GM18498 (cell line): ENCODE data around the gene LILRA6.
"Not testable (repeated sequence)": the region's sequence is repeated elsewhere in the genome, so short reads cannot be mapped to it uniquely, and the experiment has no call there.

Experiments used
- ATAC-seq: cut with Tn5 transposase; IDR thresholded peaks from one replicate; pipeline ENCODE4 v1.9.1; 2021; ENCODE audit warnings: mild to moderate bottlenecking, moderate library complexity; ENCODE audit not compliant: unreplicated experiment

The LILRA6 gene

DNA sequence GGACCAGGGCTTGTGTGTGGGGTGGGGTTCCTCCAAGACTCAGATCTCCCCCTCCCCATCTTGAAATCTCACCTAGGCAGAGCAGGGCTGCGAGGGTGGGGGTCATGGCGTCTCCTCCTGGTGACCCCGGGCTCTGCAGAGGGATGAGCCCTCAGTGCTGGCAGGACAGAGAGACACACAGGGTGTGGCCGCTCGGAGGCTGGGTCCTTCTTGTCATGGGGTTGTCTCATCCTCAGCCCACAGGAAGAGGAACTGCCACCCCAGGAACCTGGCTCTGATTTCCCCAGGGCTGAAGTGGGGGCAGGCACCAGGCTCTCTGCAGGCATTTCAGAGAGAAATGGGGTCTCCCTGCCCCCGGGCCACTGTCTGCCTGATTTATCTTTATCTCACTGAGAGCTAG is at the start of gene LILRA6:
LILRA6 (minus strand) TSS at position 145 of the 400 bp plus-strand sequence.
- ATAC-seq = not testable (repeated sequence)

DNA sequence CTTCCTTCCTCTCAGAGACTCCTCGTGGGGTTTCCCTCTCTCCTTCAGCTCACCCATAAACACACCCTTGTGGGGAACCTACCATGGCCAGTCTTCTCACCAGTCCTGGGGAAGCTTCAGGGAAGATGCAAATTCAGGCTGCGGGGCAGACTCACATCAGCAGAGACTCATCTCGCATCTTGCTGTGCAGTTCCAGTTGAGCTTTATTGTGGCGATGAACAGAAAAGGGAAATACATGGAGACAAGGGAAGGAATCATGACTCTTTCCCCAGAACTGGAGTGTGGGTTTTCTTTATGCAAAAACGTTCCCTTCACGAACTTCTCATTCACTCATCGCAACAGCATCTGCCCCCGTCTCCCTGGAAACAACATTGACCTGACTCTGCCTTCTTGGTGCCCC is 46.6 kb upstream of the LILRA6 start:
- ATAC-seq = not testable (repeated sequence)

DNA sequence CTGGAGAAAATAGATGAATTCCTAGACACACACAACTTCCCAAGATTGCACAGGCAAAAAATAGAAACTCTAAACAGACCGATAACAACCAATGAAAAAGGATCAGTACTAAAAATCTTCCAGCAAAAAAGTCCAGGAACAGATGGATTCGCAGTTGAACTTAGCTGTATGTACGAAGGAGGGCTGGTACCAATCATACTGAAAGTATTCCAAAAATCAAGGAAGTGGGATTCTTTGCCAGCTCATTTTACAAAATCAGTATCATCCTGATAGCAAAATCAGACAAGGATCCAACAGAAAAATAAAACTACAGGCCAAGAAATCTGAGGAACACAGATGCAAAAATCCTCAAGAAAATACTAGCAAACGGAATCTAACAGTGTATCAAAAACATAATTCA is 44.9 kb upstream of the LILRA6 start:
- ATAC-seq = no peak

DNA sequence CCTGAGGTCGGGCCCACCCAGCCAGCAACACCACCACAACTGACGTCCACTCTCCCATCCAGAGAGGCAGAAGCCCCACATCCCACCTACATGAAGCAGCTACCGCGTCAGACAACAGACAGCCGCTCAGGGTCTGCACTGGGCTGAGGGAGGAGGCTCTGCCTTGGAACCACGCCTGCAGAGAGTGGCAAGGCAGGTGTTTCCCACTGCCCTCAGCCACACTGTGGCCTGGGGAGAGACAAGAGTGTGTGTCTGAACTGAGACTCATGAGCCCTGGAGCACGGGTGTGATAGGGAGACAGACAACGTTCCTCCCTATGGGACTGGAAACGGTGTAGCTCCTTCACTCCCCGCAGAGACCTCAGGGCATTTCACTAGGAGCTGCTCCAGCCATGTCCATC is 43.7 kb upstream of the LILRA6 start:
- ATAC-seq = not testable (repeated sequence)

DNA sequence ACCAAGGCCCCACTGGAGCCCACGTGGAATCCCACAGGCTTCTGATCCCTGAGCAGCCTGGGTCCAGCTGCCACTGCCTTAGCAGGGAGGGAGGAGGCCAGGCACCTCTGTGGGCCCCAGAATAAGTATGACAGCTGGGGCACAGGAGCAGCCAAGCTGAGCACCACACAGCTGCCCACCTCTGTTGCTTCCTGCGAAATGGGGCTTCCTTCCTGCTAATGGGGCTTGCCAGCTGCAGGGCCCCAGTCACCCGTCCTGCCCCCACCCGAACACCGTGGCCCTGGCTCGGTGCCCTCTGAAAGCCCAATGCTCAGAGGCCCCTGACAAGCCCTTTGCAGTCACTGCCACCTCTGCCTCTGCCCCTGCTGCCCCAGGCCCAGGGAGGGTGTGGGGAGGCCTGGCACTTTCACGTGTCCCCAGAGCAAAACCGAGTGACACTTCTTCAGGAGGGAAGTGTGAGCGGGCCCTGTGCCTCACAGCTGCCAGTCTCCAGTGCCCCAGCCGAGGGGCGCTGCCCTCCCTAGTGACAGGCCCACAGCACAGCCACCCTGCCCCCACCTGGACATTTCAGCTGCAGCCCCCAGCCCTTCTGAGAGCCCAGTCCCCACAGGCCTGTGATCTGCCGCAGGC is 43.0 kb upstream of the LILRA6 start:
- ATAC-seq = not testable (repeated sequence)

DNA sequence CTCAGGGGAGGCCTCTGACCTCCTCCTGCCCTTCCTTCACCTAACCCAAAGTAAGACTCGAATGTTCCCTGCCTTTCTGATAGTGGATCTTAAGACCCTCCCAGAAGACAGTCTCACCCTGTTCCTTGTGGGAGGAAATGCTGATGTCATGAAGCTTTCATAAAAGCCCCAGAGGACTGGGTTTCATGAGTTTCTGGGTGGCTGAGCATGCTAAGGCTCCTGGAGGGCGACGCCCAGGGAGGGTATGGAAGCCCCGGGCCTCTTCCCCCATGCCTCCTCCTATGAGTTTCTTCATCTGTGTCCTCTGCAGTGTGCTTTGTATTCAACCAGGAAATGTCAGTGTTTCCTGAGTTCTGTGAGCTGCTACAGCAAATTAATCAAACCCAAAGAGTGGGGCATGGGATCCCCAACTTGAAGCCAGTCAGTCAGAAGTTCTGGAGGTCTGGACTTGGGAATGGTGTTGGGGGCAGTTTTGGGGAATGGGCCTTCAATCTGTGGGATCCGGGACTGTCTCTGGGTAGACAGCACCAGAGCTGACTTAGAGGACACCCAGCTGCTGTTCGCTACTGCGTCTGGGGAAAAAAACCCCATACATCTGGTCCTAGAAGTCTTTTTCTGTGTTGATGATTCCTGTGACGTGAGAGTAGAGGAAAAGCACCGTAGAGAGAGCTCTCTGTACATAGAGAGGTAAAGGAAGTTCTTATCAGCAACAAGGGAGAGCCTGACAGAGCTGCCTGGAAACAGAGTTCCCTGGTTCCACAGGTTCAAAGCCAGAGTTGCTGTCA is 40.3 kb upstream of the LILRA6 start:
- no peak for ATAC-seq

DNA sequence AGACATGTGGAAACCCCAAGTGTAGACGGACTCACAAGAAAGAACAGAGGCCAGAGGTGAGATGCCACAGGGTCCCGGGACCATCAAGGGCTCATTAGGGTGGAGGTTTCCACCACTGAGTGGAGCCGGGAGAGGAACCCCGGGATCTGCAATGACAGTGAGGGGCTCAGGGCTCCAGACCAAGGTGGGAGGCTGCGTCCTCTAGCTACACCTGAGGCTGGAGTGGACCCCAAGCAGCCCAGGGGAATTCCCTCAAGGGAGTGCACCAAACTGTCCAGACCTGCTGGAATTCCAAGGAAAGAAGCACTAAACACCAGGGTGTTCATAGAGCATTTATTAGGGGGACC is 39.1 kb upstream of the LILRA6 start:
- not testable (repeated sequence) for ATAC-seq

DNA sequence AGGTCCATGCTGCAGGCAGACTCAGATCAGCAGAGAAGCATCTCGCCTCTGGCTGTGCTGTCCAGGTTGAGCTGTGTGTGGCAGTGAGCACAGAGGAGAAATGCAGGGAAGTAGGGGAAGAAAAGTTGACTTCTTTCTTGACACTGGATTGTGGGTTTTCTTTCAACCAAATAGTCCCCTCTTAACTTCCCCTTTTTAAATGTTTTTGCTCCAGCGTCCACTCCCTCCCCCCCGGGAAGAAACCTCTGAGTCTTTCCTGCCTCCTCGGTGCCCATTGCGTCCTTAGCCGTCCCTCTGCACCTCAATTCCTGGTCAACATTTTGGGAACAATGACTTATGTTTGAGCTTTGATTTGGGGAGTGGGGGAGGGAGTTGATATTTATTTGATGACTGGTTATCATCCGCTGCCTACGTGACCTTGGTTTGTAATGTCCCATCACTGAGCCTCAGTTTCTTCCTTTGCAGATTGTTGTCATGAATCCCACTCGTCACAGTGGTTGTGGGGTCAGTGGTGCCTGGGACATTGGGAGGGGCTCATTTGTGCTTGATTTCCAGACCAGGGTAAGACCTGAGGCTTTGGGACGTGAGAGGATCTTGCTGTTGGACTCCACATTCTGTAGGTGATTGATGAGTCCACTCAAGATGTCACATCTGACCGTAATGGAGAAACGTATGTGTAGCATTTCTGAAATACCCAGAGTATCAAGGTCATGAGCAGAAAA is 38.6 kb upstream of the LILRA6 start, which contains the start of gene LILRB2:
LILRB2 (minus strand) TSS at position 104 of the 722 bp plus-strand sequence. CDS start 614 bp downstream, outside the sequence.
- ATAC-seq = no peak

DNA sequence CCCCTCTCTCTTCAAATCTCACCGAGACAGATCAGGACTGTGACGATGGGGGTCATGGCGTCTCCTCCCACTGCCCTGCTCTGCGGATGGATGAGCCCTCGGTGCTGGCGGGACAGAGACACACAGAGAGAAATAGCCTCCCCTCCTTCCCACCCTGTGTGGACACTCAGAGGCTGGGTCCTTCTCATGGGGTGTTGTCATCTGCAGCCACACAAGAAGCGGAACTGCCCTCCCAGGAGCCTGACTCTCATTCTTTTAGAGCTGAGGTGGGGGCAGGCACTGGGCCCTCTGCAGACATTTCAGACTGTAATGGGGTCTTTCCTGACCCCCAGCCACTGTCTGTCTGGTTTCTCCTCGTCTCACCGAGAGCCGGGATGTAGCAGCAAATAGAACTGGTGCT is 37.9 kb upstream of the LILRA6 start:
- not testable (repeated sequence) for ATAC-seq

DNA sequence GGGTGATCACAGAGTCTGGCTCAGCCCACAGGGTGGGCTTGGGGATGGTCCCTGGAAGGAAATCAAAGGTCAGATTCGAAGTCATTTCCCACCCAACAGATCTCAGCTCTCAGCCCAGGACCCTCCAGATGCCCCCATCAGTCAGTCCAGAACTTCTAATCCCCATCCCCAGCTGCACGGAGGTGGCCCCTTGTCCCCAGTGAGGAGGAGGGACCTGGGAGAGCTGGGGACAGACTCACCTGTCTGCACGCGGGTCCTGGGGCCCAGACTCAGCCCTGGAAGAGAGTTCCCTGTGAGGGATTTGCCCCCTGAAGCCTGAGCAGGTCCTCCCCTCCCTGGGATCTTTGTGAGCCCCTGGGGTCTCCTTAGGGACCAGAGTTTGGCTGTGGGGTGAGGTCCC is 37.4 kb upstream of the LILRA6 start:
- ATAC-seq = not testable (repeated sequence)

DNA sequence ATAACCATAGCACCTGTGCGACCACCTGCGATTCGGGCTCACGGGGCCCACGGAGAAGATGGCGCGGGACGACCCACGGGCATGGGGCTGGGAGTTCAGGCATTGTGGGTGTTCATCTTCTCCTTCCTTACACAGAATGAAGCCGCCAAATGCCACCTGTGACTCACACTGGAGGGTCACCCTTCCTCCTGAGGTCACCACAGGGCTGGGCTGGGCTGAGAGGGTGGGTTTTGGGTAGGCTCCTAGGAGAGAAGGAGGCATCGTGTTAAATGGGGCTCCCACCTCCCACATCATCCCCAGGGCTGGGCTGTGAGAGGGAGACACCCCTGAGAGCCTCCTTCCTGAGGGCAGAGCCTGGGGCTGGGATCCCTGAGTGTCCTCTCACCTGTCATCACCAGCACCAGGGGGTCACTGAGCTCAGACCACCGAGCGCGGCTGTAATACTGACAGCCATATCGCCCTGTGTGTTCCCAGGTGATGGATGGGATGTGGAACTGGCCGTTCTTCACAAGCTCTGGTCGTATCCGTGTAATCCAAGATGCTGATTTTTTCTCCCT is 36.9 kb upstream of the LILRA6 start:
- ATAC-seq = no peak

DNA sequence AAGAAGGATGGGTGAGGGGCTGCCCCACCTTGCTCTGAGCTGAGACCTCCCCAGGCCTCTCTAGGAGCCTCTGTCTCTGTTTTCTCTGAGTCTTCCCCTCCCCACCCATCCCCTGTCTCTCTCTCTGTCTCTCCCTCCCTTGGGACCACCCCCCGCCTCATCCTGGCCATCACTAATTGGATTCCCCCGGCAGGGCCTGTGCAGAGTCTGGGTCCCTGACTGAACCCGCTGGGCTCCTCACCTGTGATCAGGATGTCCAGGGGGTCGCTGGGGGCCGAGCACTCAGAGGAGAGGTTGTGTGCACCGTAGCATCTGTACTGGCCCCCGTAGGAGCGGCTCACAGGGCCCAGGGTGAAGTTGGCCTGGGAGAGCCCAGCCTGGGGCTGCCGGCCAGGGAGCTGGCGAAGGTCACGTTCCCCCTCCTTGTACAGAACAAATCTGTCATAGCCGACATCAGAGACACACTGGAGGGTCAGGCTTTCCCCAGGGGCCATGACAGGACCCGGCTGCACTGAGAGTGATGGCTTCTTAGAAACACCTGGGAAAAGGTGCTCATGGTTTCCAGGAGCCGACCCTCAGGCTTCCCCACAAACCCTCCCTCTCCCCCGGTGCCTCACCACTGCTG is 36.1 kb upstream of the LILRA6 start:
- ATAC-seq = not testable (repeated sequence)

DNA sequence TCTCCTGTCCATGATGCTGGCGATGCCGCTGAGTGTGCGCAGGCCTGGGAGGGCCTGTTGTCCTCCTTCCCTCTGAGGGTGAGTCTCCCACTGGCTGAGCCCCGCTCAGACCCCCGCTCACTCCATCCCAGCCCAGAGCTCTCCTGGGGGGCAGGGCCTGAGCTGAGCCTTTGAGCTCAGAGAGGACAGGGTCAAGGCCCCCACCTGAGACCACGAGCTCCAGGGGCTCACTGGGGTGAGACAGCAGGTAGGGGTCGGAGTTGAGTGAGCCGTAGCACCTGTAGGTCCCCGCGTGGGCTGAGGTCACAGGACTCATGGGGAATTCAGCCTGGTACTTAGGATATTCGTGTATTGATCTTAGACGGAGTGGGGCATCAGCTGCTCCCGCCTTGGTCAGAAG is 35.5 kb upstream of the LILRA6 start:
- ATAC-seq = not testable (repeated sequence)

DNA sequence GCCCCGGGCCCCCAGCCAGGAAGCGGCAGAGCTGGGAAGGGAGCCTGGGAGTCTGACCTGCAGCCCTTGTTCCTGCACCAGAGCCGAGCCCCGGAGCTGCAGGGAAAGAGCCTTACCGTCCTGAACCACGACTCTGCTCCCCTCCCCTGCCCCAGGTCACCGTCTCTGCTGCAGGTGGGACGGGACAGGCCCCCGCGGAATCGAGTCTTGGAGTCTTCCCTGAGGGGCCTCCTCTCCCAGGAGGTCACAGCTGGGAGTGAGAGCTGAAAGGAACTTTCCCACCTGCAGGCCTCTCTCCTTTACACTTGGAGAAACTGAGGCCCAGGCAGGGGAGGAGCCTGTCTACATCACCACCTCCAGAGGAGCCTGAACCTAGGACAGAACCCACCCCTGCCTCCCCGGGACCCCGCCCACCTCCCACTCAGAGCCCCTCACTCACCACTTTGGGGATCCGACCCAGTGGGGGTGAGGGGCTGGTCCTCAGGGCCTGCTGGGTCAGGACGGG is 34.6 kb upstream of the LILRA6 start:
- ATAC-seq = not testable (repeated sequence)

DNA sequence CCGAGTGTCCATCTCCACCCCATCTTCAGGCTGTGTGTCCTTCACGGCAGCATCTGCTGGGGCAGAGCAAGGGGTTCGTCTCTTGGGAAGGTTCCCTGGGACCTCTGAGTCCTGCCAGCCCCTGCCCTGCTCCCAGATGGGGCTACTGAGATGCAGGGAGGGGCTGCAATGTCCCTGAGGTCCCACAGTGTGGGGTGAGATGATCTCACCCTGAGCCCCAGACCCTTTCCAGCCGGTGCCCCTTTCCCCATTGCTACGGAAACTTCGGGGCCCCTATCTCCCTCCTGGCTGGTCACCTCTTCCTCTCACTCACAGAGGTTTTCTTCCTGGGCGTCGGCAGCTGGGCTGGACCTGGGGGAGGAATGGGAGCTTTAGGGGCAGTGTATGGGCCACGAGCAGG is 33.4 kb upstream of the LILRA6 start:
- no peak for ATAC-seq

DNA sequence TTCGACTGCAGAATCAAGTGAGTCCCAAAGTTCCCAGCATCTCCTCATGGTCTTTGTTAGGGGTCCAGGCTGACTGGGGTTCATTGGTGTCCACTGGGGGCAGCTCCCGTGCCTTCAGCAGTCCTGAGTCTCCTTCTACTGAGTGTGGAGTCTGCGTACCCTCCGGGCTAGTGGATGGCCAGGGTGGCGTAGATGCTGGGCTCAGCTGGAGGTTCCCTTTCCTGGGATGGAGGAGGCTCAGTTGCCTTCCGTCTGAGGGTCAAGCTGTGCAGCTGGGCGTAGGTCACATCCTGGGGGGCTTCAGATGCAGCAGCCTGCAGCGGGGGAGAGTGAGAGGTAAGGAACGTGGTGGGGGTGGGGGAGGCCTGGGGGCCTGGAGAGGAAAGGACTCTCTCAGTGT is 31.9 kb upstream of the LILRA6 start:
- not testable (repeated sequence) for ATAC-seq

DNA sequence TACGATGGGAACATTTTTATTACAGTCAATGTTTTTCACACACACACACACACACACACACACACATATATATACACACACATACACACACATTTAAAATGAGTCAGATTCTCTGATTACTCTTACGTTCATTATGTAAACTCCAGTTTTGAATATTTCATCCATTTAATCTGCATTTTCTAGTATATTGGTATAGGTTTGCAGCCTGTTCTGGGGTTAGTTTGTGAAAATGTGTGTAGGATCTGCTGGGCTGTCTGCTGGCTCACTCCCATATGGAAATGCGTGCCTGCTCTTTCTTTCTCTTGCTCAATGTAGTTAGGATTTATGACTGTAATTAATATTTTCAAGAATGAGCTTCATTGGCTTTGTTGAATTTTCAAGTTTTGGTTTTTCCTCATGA is 31.2 kb upstream of the LILRA6 start:
- ATAC-seq = no peak

DNA sequence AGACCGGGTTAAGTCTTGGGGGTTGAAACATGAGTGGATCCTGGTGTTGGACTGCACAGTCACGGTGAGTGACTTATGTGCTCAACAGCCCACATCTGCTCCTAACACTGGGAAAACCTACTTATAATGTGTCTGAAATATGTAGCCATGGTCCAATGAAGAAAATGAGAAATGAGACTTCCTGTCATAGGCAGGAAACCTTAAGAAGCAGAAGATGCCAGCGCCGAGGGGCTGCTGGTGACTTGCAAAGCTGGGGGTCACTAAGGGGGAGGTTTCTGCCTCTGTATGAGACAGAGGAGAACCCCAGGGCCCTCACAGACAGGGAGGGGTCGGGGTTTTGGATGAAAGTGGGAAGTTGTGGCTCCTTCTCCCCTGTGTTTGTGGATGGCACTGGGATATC is 29.6 kb upstream of the LILRA6 start:
- not testable (repeated sequence) for ATAC-seq

DNA sequence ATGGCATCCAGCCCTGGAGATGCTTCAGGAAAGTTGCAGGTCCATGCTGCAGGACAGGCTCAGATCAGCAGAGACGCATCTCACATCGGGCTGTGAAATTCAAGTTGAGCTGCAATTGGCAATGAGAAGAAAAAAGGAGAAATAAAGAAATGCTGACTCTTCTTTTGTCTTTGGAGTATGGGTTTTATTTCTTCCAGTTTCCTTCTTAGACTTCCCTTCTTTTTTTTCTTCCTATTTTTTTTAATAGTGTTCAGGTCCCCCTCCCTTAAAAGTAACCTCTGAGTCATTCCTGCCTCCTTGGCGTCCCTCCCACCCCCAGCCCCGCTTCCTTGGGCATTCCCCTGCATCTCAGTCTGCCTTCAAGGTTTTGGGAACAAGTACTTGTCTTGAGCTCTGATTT is 29.0 kb upstream of the LILRA6 start:
- not testable (repeated sequence) for ATAC-seq

DNA sequence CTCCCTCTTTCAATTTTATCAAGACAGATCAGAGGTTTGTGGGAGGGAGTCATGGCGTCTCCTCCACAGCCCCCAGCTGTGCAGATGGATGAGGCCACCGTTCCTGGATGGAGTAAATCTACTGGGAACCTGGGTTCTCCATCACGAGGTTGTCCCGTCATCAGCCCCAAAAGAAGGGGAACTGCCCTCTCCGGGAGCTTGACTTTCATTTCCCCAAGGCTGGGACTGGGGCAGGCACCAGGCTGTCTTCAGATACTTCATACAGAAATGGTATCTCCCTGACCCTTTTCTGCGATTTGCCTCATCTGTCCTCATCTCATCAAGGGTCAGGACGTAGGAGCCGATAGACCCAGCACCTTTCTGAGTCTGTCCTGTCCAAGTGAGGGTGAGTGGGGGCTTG is 28.5 kb upstream of the LILRA6 start:
- ATAC-seq = no peak

DNA sequence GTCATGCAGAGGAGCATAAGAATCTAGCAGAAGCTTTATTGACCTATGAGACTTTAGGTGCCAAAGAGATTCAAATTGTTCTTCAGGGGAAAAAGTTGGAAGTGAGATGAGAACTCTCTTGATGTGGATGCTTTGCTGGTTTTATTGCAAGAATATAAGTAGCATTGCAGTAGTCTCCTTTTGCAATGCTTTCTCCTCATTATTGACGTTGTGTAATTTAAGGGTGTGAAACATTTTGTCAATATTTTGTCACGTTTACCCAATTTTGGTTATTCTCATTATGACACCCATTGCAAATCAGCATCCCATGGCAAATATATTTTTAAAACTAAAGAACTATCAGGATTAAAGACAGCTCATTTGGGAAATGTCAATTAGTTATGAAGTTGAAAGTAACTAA is 26.3 kb upstream of the LILRA6 start:
- no peak for ATAC-seq
